Suprapubic skin (tissue), 3 donors: ENCODE measurements around the gene RNF130.

Experiments used
- CTCF ChIP-seq, 2 donors: fragments of 200-600 bp in 1 of 2; fragments of 450-650 bp in 1 of 2; sonication (generic) in 1 of 2; IDR thresholded peaks; one replicate each; pipeline ENCODE4 v1.5.1; 2016 to 2019; ENCODE audit warnings: antibody characterized with exemption in 2 of 2, mild to moderate bottlenecking in 1 of 2, moderate library complexity in 1 of 2
- POLR2A ChIP-seq, 2 donors: fragments of 450-650 bp; IDR thresholded peaks; one replicate each; pipeline ENCODE4 v1.6.1; 2017; ENCODE audit warnings: antibody characterized with exemption in 2 of 2, mild to moderate bottlenecking in 2 of 2, moderate library complexity in 2 of 2

GRCh38 chr5:180081481-180081880, 9.9 kb upstream of the RNF130 start:
- no peak for TF ChIP-seq CTCF (IDR thresholded peaks at IDR 0.05)
- TF ChIP-seq POLR2A (IDR thresholded peaks at IDR 0.05), result no peak
